PC-3 (cell line): ENCODE results near the gene CNPY3.
"Not testable (repeated sequence)": the region's sequence is repeated elsewhere in the genome, so short reads cannot be mapped to it uniquely, and the experiment has no call there.

ENCODE experiments used
- EZH2 ChIP-seq: fragments of 300-600 bp; sonication (generic); IDR thresholded peaks from one replicate; pipeline ENCODE4 v1.6.1; 2017; ENCODE audit warnings: antibody characterized with exemption, mild to moderate bottlenecking, low read length; ENCODE audit not compliant: unreplicated experiment
- EZH2phosphoT487 ChIP-seq: fragments of 300-600 bp; sonication (generic); IDR thresholded peaks from 2 replicates; pipeline ENCODE4 v1.6.1; 2018; ENCODE audit warnings: mild to moderate bottlenecking, antibody characterized with exemption, low read length, borderline replicate concordance
- TF ChIP-seq, protein P1 (sequence below): fragments of 300-600 bp; sonication (generic); conservative IDR thresholded peaks from 2 replicates; pipeline ENCODE4 v1.5.1; 2017; ENCODE audit warnings: antibody characterized with exemption, low read depth, mild to moderate bottlenecking, low read length

DNA sequence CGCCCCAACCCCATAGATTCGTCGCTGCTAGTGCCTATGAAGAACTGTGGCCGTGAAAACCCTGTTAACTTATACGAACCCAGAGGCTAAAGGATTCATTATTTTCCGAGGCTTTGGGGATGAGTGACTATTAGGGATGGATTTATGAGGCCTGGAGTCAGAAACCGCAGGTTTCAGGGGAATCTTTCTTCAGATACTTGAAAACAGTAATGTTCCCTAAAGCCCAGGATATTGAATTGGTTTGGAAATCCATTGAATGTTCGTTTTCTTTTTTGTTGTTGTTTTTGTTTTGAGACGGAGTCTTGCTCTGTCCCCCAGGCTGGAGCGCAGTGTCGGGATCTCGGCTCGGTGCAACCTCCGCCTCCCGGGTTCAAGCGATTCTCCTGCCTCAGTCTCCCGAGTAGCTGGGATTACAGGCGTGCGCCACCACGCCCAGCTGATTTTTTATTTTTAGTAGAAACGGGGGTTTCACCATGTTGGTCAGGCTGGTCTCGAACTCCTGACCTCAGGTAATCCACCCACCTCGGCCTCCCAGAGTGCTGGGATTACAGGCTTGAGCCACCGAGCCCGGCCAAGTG lies 49.0 kb upstream of the CNPY3 start:
- not testable (repeated sequence) for TF ChIP-seq EZH2, EZH2phosphoT487
- TF ChIP-seq, protein P1, sequence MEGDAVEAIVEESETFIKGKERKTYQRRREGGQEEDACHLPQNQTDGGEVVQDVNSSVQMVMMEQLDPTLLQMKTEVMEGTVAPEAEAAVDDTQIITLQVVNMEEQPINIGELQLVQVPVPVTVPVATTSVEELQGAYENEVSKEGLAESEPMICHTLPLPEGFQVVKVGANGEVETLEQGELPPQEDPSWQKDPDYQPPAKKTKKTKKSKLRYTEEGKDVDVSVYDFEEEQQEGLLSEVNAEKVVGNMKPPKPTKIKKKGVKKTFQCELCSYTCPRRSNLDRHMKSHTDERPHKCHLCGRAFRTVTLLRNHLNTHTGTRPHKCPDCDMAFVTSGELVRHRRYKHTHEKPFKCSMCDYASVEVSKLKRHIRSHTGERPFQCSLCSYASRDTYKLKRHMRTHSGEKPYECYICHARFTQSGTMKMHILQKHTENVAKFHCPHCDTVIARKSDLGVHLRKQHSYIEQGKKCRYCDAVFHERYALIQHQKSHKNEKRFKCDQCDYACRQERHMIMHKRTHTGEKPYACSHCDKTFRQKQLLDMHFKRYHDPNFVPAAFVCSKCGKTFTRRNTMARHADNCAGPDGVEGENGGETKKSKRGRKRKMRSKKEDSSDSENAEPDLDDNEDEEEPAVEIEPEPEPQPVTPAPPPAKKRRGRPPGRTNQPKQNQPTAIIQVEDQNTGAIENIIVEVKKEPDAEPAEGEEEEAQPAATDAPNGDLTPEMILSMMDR, result not testable (repeated sequence)
